ENCODE data around the gene CAMK1D. TPM values are rescaled to one million over a fixed set of nuclear protein-coding genes. Genes with fewer than 3 reads are reported as not detected.
"Not testable (repeated sequence)": the region's sequence is repeated elsewhere in the genome, so short reads cannot be mapped to it uniquely, and the experiment has no call there.

Gene CAMK1D
- total and polyA plus RNA-seq, 8 donors: 4.4 to 10.8 (median 4.8) TPM

- H3K4me1 ChIP-seq: no peaks in the 10 kb centered on the region
- H3K4me3 ChIP-seq: no peak overlapping the region
- H3K27me3 ChIP-seq: no peaks in the 10 kb centered on the region
- TF ChIP-seq CTCF (IDR thresholded peaks at IDR 0.05): no peak
- intact Hi-C loops (cut with DNase I): no loop called here
- DNase-seq: no peak
- no peaks in the 10 kb centered on the region for H3K36me3 ChIP-seq
- no peak for ATAC-seq
- H3K9me3 ChIP-seq: no peaks in the 10 kb centered on the region
- H3K27ac ChIP-seq: no peak overlapping the region
These were observed 457.9 kb downstream of the CAMK1D start for GRCh38 chr10:12807096-12807755.

- Histone ChIP-seq H3K36me3 (no peaks in the 10 kb centered on the region), H3K4me1 (no peaks in the 10 kb centered on the region), H3K4me3 (no peak overlapping the region), H3K27me3 (no peaks in the 10 kb centered on the region), H3K9me3 (no peaks in the 10 kb centered on the region), H3K27ac (no peak overlapping the region)
- intact Hi-C loops (cut with DNase I): no loop called here
- DNase-seq (no peak), ATAC-seq (no peak)
- no peak for TF ChIP-seq CTCF (IDR thresholded peaks at IDR 0.05)
These were observed 458.8 kb downstream of the CAMK1D start for GRCh38 chr10:12808014-12808613.

GRCh38 chr10:12810046-12810445 lies 460.7 kb downstream of the CAMK1D start:
- H3K27ac ChIP-seq; H3K4me3 ChIP-seq; H3K4me1 ChIP-seq; intact Hi-C loops (cut with DNase I); DNase-seq; H3K36me3 ChIP-seq; H3K27me3 ChIP-seq; ATAC-seq: not testable (repeated sequence)
- TF ChIP-seq CTCF (IDR thresholded peaks at IDR 0.05): peak in 1 of 2 donors; percentile 20
- peaks cover 0 to 13% of the 10 kb centered on the region in 2 donors for H3K9me3 ChIP-seq

GRCh38 chr10:12811826-12812225 lies 462.5 kb downstream of the CAMK1D start:
- ATAC-seq (no peak), DNase-seq (no peak)
- H3K9me3 ChIP-seq: peaks cover 0 to 13% of the 10 kb centered on the region in 2 donors
- no peak overlapping the region for H3K27ac ChIP-seq
- H3K4me3 ChIP-seq: no peak overlapping the region
- intact Hi-C loops (cut with DNase I): no loop called here
- H3K36me3 ChIP-seq: peaks cover 0 to 10% of the 10 kb centered on the region in 2 donors
- no peak for TF ChIP-seq CTCF (IDR thresholded peaks at IDR 0.05)
- no peaks in the 10 kb centered on the region for H3K4me1 ChIP-seq
- H3K27me3 ChIP-seq: no peaks in the 10 kb centered on the region

- no peaks in the 10 kb centered on the region for H3K27me3 ChIP-seq
- H3K36me3 ChIP-seq: peaks cover 0 to 10% of the 10 kb centered on the region in 2 donors
- ATAC-seq (no peak), DNase-seq (no peak)
- intact Hi-C loops (cut with DNase I): no loop called here
- no peak for TF ChIP-seq CTCF (IDR thresholded peaks at IDR 0.05)
- peaks cover 0 to 13% of the 10 kb centered on the region in 2 donors for H3K9me3 ChIP-seq
- H3K4me1 ChIP-seq: no peaks in the 10 kb centered on the region
- no peak overlapping the region for H3K4me3 ChIP-seq
- H3K27ac ChIP-seq: no peak overlapping the region
These were observed 463.2 kb downstream of the CAMK1D start for GRCh38 chr10:12812571-12812970.

Data from left lung (tissue), 10 donors.